Activated B cell treated with CpG ODN at 0.5 μM for 24 hours (primary cell): ENCODE measurements around the gene LMX1B. TPM values are rescaled to one million over a fixed set of nuclear protein-coding genes. Genes with fewer than 3 reads are reported as not detected.

Source experiments
- ATAC-seq: fragments of 200-7000 bp; cut with Tn5 transposase; one replicate; pipeline ENCODE4 v1.10.0; 2021; ENCODE audit warnings: low read depth, mild to moderate bottlenecking, moderate library complexity
- CTCF ChIA-PET: fragments of 350-600 bp; sonication (Branson Sonifier 250); formaldehyde crosslinking; loops from one replicate; lab custom pipeline; 2021; ENCODE audit warnings: antibody characterized with exemption; lab: Charles Lee
- POLR2A ChIA-PET: fragments of 350-600 bp; sonication (Branson Sonifier 250); formaldehyde crosslinking; loops from one replicate; lab custom pipeline; 2021; ENCODE audit warnings: antibody characterized with exemption; lab: Charles Lee
- DNase-seq: peaks from one replicate; pipeline ENCODE4 v3.0.0; 2022
- H3K27ac Mint-ChIP-seq: one replicate; pipeline ENCODE4 v1.8.0; 2020; ENCODE audit warnings: mixed read lengths
- H3K27me3 Mint-ChIP-seq: one replicate; pipeline ENCODE4 v1.8.0; 2021; ENCODE audit warnings: mixed read lengths
- H3K36me3 Mint-ChIP-seq: one replicate; pipeline ENCODE4 v1.8.0; 2021; ENCODE audit warnings: low read depth, mixed read lengths
- H3K4me1 Mint-ChIP-seq: one replicate; pipeline ENCODE4 v1.8.0; 2021; ENCODE audit warnings: mixed read lengths
- H3K4me3 Mint-ChIP-seq: one replicate; pipeline ENCODE4 v1.8.0; 2020; ENCODE audit warnings: mild to moderate bottlenecking, mixed read lengths
- H3K9me3 Mint-ChIP-seq: one replicate; pipeline ENCODE4 v1.8.0; 2020; ENCODE audit warnings: mixed read lengths
- CTCF ChIP-seq: fragments of 200-600 bp; IDR thresholded peaks from one replicate; pipeline ENCODE4 v1.8.0; 2022; ENCODE audit warnings: antibody characterized with exemption, mild to moderate bottlenecking
- intact Hi-C: fragments of 100-400 bp; cut with micrococcal nuclease; formaldehyde crosslinking; loops from one replicate; pipeline ENCODE4 v1.15.1; 2024
- total RNA-seq: library from RNA; stranded (reverse); gene quantifications from 2 replicates; pipeline ENCODE4 v1.2.3, GENCODE V29; 2022

LMX1B gene
- total RNA-seq, 1 donor from 2014 or later = not detected

DNA sequence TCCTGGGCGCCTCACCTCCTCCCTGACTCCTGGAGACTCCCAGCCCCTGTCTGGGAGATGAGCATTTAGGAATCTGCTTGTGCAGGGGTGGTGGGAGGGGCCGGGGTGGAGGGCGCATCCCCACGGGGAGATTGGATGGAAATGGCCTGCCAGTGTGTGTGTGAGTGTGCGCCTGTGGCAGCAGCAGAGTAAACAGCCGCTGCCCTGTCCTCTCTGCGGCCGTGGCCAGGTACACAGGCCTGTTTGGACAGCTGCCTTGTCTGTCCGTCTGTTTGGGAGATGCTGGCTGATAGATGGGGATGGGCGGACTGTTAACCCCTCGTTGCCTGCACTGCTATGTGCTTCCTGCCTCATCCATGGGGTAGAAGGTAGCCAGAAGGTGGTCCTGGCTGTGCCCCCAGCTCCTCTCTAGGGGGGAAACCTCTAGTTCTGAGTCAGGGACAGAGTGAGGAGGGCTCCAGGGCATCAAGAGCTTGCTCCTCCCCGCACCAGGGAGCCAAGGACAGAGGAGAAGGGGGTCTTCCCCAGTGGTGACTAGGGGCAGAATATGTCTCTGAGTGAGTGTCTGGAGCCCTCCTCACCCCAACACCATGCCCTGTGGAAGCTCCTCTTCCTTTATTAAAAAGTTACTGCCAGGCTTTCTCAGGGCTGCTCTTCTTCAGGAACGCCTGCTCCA lies 60.1 kb downstream of the LMX1B start:
- Mint-ChIP-seq H3K27ac (no peak overlapping the region), H3K4me1 (no peaks in the 10 kb centered on the region), H3K9me3 (no peaks in the 10 kb centered on the region), H3K36me3 (no peaks in the 10 kb centered on the region), H3K27me3 (peaks cover 34% of the 10 kb centered on the region), H3K4me3 (no peak overlapping the region)
- ChIA-PET CTCF (no interaction called here), POLR2A (no interaction called here)
- no peak for TF ChIP-seq CTCF
- ATAC-seq = no peak
- intact Hi-C loops = no loop called here
- DNase-seq = no peak

GRCh38 chr9:126674365-126675146 lies 60.8 kb downstream of the LMX1B start:
- Mint-ChIP-seq H3K36me3 (no peaks in the 10 kb centered on the region), H3K27me3 (peaks cover 41% of the 10 kb centered on the region), H3K4me3 (no peak overlapping the region), H3K9me3 (no peaks in the 10 kb centered on the region), H3K27ac (no peak overlapping the region), H3K4me1 (no peaks in the 10 kb centered on the region)
- no peak for ATAC-seq
- ChIA-PET POLR2A (no interaction called here), CTCF (no interaction called here)
- no peak for DNase-seq
- intact Hi-C loops = no loop called here
- no peak for TF ChIP-seq CTCF

GRCh38 chr9:126675147-126675467 lies 61.4 kb downstream of the LMX1B start:
- H3K4me1 Mint-ChIP-seq = no peaks in the 10 kb centered on the region
- no peak overlapping the region for H3K27ac Mint-ChIP-seq
- no peaks in the 10 kb centered on the region for H3K9me3 Mint-ChIP-seq
- CTCF ChIA-PET = interaction anchor here (0.7 kb wide), 1 partner anchor 107 kb away, joined by 3 read pairs; no protein-coding TSS in a partner anchor
- TF ChIP-seq CTCF = no peak
- intact Hi-C loops = no loop called here
- no peak for DNase-seq
- no peaks in the 10 kb centered on the region for H3K36me3 Mint-ChIP-seq
- peaks cover 45% of the 10 kb centered on the region for H3K27me3 Mint-ChIP-seq
- no peak for ATAC-seq
- POLR2A ChIA-PET = no interaction called here
- H3K4me3 Mint-ChIP-seq = no peak overlapping the region

- Mint-ChIP-seq H3K36me3 (no peaks in the 10 kb centered on the region), H3K27ac (no peak overlapping the region), H3K4me1 (no peaks in the 10 kb centered on the region), H3K4me3 (no peak overlapping the region), H3K9me3 (no peaks in the 10 kb centered on the region), H3K27me3 (peaks cover 56% of the 10 kb centered on the region)
- ChIA-PET CTCF (interaction anchor here (0.7 kb wide), 1 partner anchor 105 kb away, joined by 3 read pairs; no protein-coding TSS in a partner anchor), POLR2A (interaction anchor here (0.7 kb wide), 1 partner anchor 80 kb away, joined by 4 read pairs; no protein-coding TSS in a partner anchor)
- TF ChIP-seq CTCF = no peak
- intact Hi-C loops = no loop called here
- ATAC-seq = no peak
- no peak for DNase-seq
Measured at GRCh38 chr9:126676102-126676684, 62.5 kb downstream of the LMX1B start.

- ChIA-PET POLR2A (no interaction called here), CTCF (no interaction called here)
- no peak for TF ChIP-seq CTCF
- Mint-ChIP-seq H3K27ac (no peak overlapping the region), H3K9me3 (no peaks in the 10 kb centered on the region), H3K4me3 (no peak overlapping the region), H3K27me3 (peaks cover 60% of the 10 kb centered on the region), H3K4me1 (no peaks in the 10 kb centered on the region), H3K36me3 (no peaks in the 10 kb centered on the region)
- DNase-seq (no peak), ATAC-seq (no peak)
- intact Hi-C loops = no loop called here
Measured at GRCh38 chr9:126676685-126677143, 63.0 kb downstream of the LMX1B start.
